GM23338 (cell line): ENCODE measurements around the gene RABGAP1L. TPM values are rescaled to one million over a fixed set of nuclear protein-coding genes. Genes with fewer than 3 reads are reported as not detected.

Source experiments
- ATAC-seq: fragments of 200-7000 bp; cut with Tn5 transposase; 3 replicates; pipeline ENCODE4 v1.9.1; 2020
- DNase-seq: peaks from one replicate; pipeline ENCODE4 v3.0.0-alpha.2; 2015; ENCODE audit warnings: low spot score
- H2AFZ ChIP-seq: fragments of 200-600 bp; sonication (generic); 2 replicates; pipeline ENCODE4 v1.8.0; 2016; ENCODE audit warnings: antibody characterized with exemption, mild to moderate bottlenecking, moderate library complexity
- H3F3A ChIP-seq: fragments of 200-600 bp; sonication (generic); replicated peaks from 2 replicates; pipeline ENCODE4 v1.8.0; 2017; ENCODE audit warnings: antibody characterized with exemption, mixed run types, low read depth
- H3K27ac ChIP-seq: fragments of 200-600 bp; sonication (generic); 2 replicates; pipeline ENCODE4 v1.6.1; 2016; ENCODE audit warnings: low read depth
- H3K27me3 ChIP-seq: fragments of 200-600 bp; sonication (generic); 2 replicates; pipeline ENCODE4 v1.8.0; 2016; ENCODE audit warnings: mild to moderate bottlenecking, mixed run types, moderate library complexity; ENCODE audit not compliant: insufficient read depth
- H3K36me3 ChIP-seq: fragments of 200-600 bp; sonication (generic); 2 replicates; pipeline ENCODE4 v1.8.0; 2016; ENCODE audit warnings: mild to moderate bottlenecking; ENCODE audit not compliant: insufficient read depth
- H3K4me1 ChIP-seq: fragments of 200-600 bp; sonication (generic); 2 replicates; pipeline ENCODE4 v1.8.0; 2016; ENCODE audit warnings: mild to moderate bottlenecking, moderate library complexity; ENCODE audit not compliant: insufficient read depth
- H3K4me2 ChIP-seq: fragments of 200-600 bp; sonication (generic); 2 replicates; pipeline ENCODE4 v1.7.1; 2017; ENCODE audit warnings: mixed run types
- H3K4me3 ChIP-seq: fragments of 200-600 bp; sonication (generic); 2 replicates; pipeline ENCODE4 v1.6.1; 2016; ENCODE audit warnings: mixed run types
- H3K79me2 ChIP-seq: fragments of 200-600 bp; sonication (generic); replicated peaks from 2 replicates; pipeline ENCODE4 v1.8.0; 2017; ENCODE audit warnings: mild to moderate bottlenecking; ENCODE audit not compliant: insufficient read depth
- H3K9me2 ChIP-seq: fragments of 200-600 bp; sonication (generic); 2 replicates; pipeline ENCODE4 v1.8.0; 2017; ENCODE audit not compliant: insufficient read depth
- H4K20me1 ChIP-seq: fragments of 200-600 bp; sonication (generic); replicated peaks from 2 replicates; pipeline ENCODE4 v1.8.0; 2017; ENCODE audit warnings: mild to moderate bottlenecking; ENCODE audit not compliant: insufficient read depth
- H3K27ac Mint-ChIP-seq: 2 replicates; pipeline ENCODE4 v1.8.0; 2020; ENCODE audit warnings: inconsistent platforms, mild to moderate bottlenecking, moderate library complexity, mixed read lengths
- H3K27me3 Mint-ChIP-seq: 3 replicates; pipeline ENCODE4 v1.8.0; 2022; ENCODE audit warnings: low read depth, mild to moderate bottlenecking, moderate library complexity, mixed read lengths, inconsistent platforms; ENCODE audit not compliant: insufficient read depth, poor library complexity
- H3K36me3 Mint-ChIP-seq: 3 replicates; pipeline ENCODE4 v1.8.0; 2021; ENCODE audit warnings: low read depth, mild to moderate bottlenecking, inconsistent platforms, moderate library complexity, mixed read lengths
- H3K4me1 Mint-ChIP-seq: 3 replicates; pipeline ENCODE4 v1.8.0; 2020; ENCODE audit warnings: mild to moderate bottlenecking, inconsistent platforms, mixed read lengths
- H3K4me3 Mint-ChIP-seq: 3 replicates; pipeline ENCODE4 v1.8.0; 2021; ENCODE audit warnings: moderate library complexity, mild to moderate bottlenecking, inconsistent platforms, mixed read lengths
- H3K9me3 Mint-ChIP-seq: 3 replicates; pipeline ENCODE4 v1.8.0; 2020; ENCODE audit warnings: moderate library complexity, mild to moderate bottlenecking, inconsistent platforms, mixed read lengths
- CREB1 ChIP-seq: fragments of 250-450 bp; sonication (Bioruptor Pico); IDR thresholded peaks from 2 replicates; pipeline ENCODE4 v1.5.0; 2020; ENCODE audit warnings: low read depth, mild to moderate bottlenecking, moderate library complexity
- EZH2 ChIP-seq: fragments of 200-600 bp; sonication (generic); IDR thresholded peaks from one replicate; pipeline ENCODE4 v1.8.0; 2017; ENCODE audit warnings: antibody characterized with exemption, mild to moderate bottlenecking, low read depth; ENCODE audit not compliant: unreplicated experiment
- EZH2phosphoT487 ChIP-seq: fragments of 200-600 bp; sonication (generic); IDR thresholded peaks from one replicate; pipeline ENCODE4 v1.8.1; 2018; ENCODE audit warnings: antibody characterized with exemption; ENCODE audit not compliant: unreplicated experiment
- JUNB ChIP-seq: IDR thresholded peaks from one replicate; pipeline ENCODE4 v1.6.1; 2016; ENCODE audit warnings: antibody characterized with exemption; ENCODE audit not compliant: unreplicated experiment
- NANOG ChIP-seq: IDR thresholded peaks from 2 replicates; pipeline ENCODE4 v1.6.1; 2016; ENCODE audit warnings: antibody characterized with exemption, borderline replicate concordance
- POLR2AphosphoS5 ChIP-seq: IDR thresholded peaks from 2 replicates; pipeline ENCODE4 v1.6.1; 2016; ENCODE audit warnings: antibody characterized with exemption, low read depth
- ZNF114 ChIP-seq: fragments of 250-450 bp; sonication (Bioruptor Pico); IDR thresholded peaks from 2 replicates; pipeline ENCODE4 v1.5.0; 2020; ENCODE audit warnings: mild to moderate bottlenecking, moderate library complexity
- ZNF331 ChIP-seq: fragments of 250-450 bp; sonication (Bioruptor Pico); IDR thresholded peaks from 2 replicates; pipeline ENCODE4 v1.5.0; 2020; ENCODE audit warnings: low read depth, mild to moderate bottlenecking, moderate library complexity
- polyA plus RNA-seq: library from polyadenylated mRNA; unstranded; fragments of >200 nt; fragmentation: Nextera tagmentation; extraction: Ambion mirVana; gene quantifications from 2 replicates; pipeline ENCODE4 v1.2.1, GENCODE V29; 2016
- total RNA-seq: library from RNA; depleted of rRNA; stranded (reverse); fragments of >200 nt; shearing (Covaris generic); gene quantifications from 2 replicates; pipeline ENCODE4 v1.2.3, GENCODE V29; 2014
- TF ChIP-seq, protein P1 (sequence below), 2 experiments: fragments of 200-600 bp in 1 of 2; sonication (generic) in 1 of 2; conservative IDR thresholded peaks; 2 replicates each; pipeline versions ENCODE4 v1.5.1 to v1.6.1; 2016 to 2017; ENCODE audit warnings: antibody characterized with exemption in 2 of 2, low read depth in 2 of 2, mild to moderate bottlenecking in 2 of 2, moderate library complexity in 1 of 2
- TF ChIP-seq, protein P2 (sequence below): IDR thresholded peaks from one replicate; pipeline ENCODE4 v1.6.1; 2018; ENCODE audit warnings: antibody characterized with exemption; ENCODE audit not compliant: unreplicated experiment

The RABGAP1L gene
- total and polyA plus RNA-seq, 2 experiments from 2014 or later, result 83.2 to 136 TPM

DNA sequence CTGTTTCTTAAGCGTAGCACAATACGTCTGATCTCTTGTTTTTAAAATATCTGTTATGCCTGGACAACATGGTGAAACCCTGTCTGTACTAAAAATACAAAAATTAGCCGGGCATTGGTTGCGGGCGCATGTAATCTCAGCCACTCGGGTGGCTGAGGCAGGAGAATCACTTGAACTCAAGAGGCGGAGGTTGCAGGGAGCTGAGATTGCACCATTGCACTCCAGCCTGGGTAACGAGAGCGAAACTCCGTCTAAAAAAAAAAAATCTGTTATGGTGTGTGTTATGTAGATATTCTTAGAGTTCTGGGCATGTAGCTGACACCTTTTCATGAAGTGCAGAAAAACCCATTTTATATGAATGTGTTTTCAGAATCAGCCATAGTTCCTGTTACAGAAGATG is 38.2 kb downstream of the RABGAP1L start:
- Histone ChIP-seq H2AFZ (no peak overlapping the region), H3K4me3 (no peak overlapping the region), H3K4me1 (no peaks in the 10 kb centered on the region), H4K20me1 (no peaks in the 10 kb centered on the region), H3K27me3 (no peaks in the 10 kb centered on the region), H3K36me3 (no peaks in the 10 kb centered on the region), H3K27ac (no peak overlapping the region), H3K4me2 (no peak overlapping the region), H3K9me2 (no peaks in the 10 kb centered on the region), H3F3A (no peaks in the 10 kb centered on the region), H3K79me2 (no peaks in the 10 kb centered on the region; the same call in 1 of the 2 replicates)
- ATAC-seq (no peak), DNase-seq (no peak)
- no peak overlapping the region for H3K4me3 Mint-ChIP-seq
- no peaks in the 10 kb centered on the region for H3K4me1 Mint-ChIP-seq
- TF ChIP-seq CREB1 (CRISPR knock-in tag) (no peak), JUNB (no peak), POLR2AphosphoS5 (no peak), NANOG (no peak), ZNF331 (no peak)
- TF ChIP-seq, protein P1, sequence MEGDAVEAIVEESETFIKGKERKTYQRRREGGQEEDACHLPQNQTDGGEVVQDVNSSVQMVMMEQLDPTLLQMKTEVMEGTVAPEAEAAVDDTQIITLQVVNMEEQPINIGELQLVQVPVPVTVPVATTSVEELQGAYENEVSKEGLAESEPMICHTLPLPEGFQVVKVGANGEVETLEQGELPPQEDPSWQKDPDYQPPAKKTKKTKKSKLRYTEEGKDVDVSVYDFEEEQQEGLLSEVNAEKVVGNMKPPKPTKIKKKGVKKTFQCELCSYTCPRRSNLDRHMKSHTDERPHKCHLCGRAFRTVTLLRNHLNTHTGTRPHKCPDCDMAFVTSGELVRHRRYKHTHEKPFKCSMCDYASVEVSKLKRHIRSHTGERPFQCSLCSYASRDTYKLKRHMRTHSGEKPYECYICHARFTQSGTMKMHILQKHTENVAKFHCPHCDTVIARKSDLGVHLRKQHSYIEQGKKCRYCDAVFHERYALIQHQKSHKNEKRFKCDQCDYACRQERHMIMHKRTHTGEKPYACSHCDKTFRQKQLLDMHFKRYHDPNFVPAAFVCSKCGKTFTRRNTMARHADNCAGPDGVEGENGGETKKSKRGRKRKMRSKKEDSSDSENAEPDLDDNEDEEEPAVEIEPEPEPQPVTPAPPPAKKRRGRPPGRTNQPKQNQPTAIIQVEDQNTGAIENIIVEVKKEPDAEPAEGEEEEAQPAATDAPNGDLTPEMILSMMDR (conservative IDR thresholded peaks at IDR 0.05; ENCODE audit: low read depth in 2 of 2), result no peak
- TF ChIP-seq, protein P2, sequence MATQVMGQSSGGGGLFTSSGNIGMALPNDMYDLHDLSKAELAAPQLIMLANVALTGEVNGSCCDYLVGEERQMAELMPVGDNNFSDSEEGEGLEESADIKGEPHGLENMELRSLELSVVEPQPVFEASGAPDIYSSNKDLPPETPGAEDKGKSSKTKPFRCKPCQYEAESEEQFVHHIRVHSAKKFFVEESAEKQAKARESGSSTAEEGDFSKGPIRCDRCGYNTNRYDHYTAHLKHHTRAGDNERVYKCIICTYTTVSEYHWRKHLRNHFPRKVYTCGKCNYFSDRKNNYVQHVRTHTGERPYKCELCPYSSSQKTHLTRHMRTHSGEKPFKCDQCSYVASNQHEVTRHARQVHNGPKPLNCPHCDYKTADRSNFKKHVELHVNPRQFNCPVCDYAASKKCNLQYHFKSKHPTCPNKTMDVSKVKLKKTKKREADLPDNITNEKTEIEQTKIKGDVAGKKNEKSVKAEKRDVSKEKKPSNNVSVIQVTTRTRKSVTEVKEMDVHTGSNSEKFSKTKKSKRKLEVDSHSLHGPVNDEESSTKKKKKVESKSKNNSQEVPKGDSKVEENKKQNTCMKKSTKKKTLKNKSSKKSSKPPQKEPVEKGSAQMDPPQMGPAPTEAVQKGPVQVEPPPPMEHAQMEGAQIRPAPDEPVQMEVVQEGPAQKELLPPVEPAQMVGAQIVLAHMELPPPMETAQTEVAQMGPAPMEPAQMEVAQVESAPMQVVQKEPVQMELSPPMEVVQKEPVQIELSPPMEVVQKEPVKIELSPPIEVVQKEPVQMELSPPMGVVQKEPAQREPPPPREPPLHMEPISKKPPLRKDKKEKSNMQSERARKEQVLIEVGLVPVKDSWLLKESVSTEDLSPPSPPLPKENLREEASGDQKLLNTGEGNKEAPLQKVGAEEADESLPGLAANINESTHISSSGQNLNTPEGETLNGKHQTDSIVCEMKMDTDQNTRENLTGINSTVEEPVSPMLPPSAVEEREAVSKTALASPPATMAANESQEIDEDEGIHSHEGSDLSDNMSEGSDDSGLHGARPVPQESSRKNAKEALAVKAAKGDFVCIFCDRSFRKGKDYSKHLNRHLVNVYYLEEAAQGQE, result no peak
- no peaks in the 10 kb centered on the region for H3K9me3 Mint-ChIP-seq
- peaks cover under 1% of the 10 kb centered on the region for H3K27me3 Mint-ChIP-seq
- H3K36me3 Mint-ChIP-seq, result no peaks in the 10 kb centered on the region
- H3K27ac Mint-ChIP-seq, result no peak overlapping the region

DNA sequence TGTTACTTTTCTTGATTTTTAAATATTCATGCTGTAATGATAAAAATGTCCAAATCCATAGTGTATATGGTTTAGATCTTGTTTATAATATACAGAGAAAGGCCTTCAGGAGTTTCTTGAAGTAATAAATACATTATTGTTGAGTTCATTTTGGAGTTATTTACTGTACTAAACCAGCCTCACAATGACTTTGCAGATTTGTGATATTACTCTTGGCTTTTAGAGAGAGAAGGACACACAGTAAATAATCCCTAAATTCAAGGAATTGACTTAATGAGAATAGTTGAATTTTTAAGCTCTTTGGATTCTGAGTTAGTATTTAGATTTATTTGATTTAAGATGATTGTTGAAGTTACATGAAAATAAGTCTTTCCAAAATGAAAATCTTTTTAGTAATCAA is 38.9 kb downstream of the RABGAP1L start:
- Histone ChIP-seq H4K20me1 (no peaks in the 10 kb centered on the region), H3K4me3 (no peak overlapping the region), H3K9me2 (no peaks in the 10 kb centered on the region), H3K4me2 (no peak overlapping the region), H3F3A (no peaks in the 10 kb centered on the region), H3K36me3 (no peaks in the 10 kb centered on the region), H3K27ac (no peak overlapping the region), H3K27me3 (no peaks in the 10 kb centered on the region), H3K79me2 (peaks cover 4% of the 10 kb centered on the region; the same call in 1 of the 2 replicates), H2AFZ (no peak overlapping the region), H3K4me1 (no peaks in the 10 kb centered on the region)
- Mint-ChIP-seq H3K27ac (no peak overlapping the region; the same call in 1 of the 2 replicates), H3K27me3 (no peaks in the 10 kb centered on the region), H3K4me3 (no peak overlapping the region), H3K4me1 (no peaks in the 10 kb centered on the region), H3K9me3 (no peaks in the 10 kb centered on the region), H3K36me3 (no peaks in the 10 kb centered on the region)
- TF ChIP-seq NANOG, result no peak
- TF ChIP-seq ZNF331, result no peak
- no peak for TF ChIP-seq EZH2
- no peak for TF ChIP-seq CREB1 (CRISPR knock-in tag)
- no peak for TF ChIP-seq JUNB
- TF ChIP-seq, protein P2, result no peak
- TF ChIP-seq EZH2phosphoT487, result no peak
- TF ChIP-seq ZNF114 (CRISPR knock-in tag), result no peak
- no peak for DNase-seq
- no peak for ATAC-seq
